Gastroesophageal sphincter (tissue), 4 donors: ENCODE measurements around the gene SPOP. TPM values are rescaled to one million over a fixed set of nuclear protein-coding genes. Genes with fewer than 3 reads are reported as not detected.
A peak's percentile ranks its signal among the peaks of the same experiment; 100 is the strongest.

ENCODE experiments used
- ATAC-seq: fragments of 150-250 bp; one replicate; pipeline ENCODE4 v1.9.1; 2016; ENCODE audit warnings: mild to moderate bottlenecking, moderate library complexity
- H3K27ac ChIP-seq, 4 donors: fragments of 200-600 bp; sonication (generic) in 3 of 4; 1 replicate in 3 of 4; 2 replicates in 1 of 4; pipeline ENCODE4 v1.5.1; 2016 to 2019
- H3K27me3 ChIP-seq: fragments of 200-600 bp; sonication (generic); one replicate; pipeline ENCODE4 v1.5.1; 2019
- H3K36me3 ChIP-seq, 2 donors: fragments of 200-600 bp; sonication (generic); one replicate each; pipeline ENCODE4 v1.5.1; 2019; ENCODE audit warnings: control low read depth in 1 of 2
- H3K4me1 ChIP-seq, 3 donors: fragments of 200-600 bp; sonication (generic); 1 replicate in 2 of 3; 2 replicates in 1 of 3; pipeline ENCODE4 v1.5.1; 2016 to 2019; ENCODE audit warnings: control low read depth in 2 of 3
- H3K4me3 ChIP-seq, 2 donors: fragments of 200-600 bp; sonication (generic); one replicate each; pipeline ENCODE4 v1.5.1; 2019; ENCODE audit warnings: mild to moderate bottlenecking in 1 of 2, moderate library complexity in 1 of 2
- H3K9me3 ChIP-seq, 3 donors: fragments of 200-600 bp; sonication (generic); one replicate each; pipeline ENCODE4 v1.5.1; 2017 to 2019; ENCODE audit warnings: control low read depth in 2 of 3
- CTCF ChIP-seq, 4 experiments: fragments of 200-600 bp in 2 of 4; fragments of 450-650 bp in 2 of 4; sonication (generic) in 1 of 4; IDR thresholded peaks; one replicate each; pipeline ENCODE4 v1.5.1; 2017 to 2019; ENCODE audit warnings: antibody characterized with exemption in 4 of 4, mild to moderate bottlenecking in 2 of 4, moderate library complexity in 2 of 4
- EP300 ChIP-seq: sonication (generic); formaldehyde crosslinking; IDR thresholded peaks from one replicate; pipeline ENCODE4 v1.6.1; 2017; ENCODE audit warnings: antibody characterized with exemption, mild to moderate bottlenecking
- POLR2A ChIP-seq, 2 donors: fragments of 450-650 bp; IDR thresholded peaks; one replicate each; pipeline ENCODE4 v1.6.1; 2017; ENCODE audit warnings: antibody characterized with exemption in 2 of 2, mild to moderate bottlenecking in 2 of 2, moderate library complexity in 1 of 2
- POLR2AphosphoS5 ChIP-seq: sonication (generic); formaldehyde crosslinking; IDR thresholded peaks from one replicate; pipeline ENCODE4 v1.6.1; 2017; ENCODE audit warnings: antibody characterized with exemption
- whole genome bisulfite sequencing, 2 donors: methylation state at CpG; one replicate each; pipeline ENCODE4 v1.1.5; 2018; ENCODE audit warnings: low coverage in 1 of 2; 5-methylcytosine and 5-hydroxymethylcytosine counted together
- total RNA-seq, 4 donors: library from RNA; depleted of rRNA; stranded (reverse); fragments of >200 nt; gene quantifications; one replicate each; pipeline ENCODE4 v1.1.0, GENCODE V29; 2016

Gene SPOP
- total RNA-seq, 4 donors from 2014 or later, result 159 to 268 (median 176) TPM

DNA sequence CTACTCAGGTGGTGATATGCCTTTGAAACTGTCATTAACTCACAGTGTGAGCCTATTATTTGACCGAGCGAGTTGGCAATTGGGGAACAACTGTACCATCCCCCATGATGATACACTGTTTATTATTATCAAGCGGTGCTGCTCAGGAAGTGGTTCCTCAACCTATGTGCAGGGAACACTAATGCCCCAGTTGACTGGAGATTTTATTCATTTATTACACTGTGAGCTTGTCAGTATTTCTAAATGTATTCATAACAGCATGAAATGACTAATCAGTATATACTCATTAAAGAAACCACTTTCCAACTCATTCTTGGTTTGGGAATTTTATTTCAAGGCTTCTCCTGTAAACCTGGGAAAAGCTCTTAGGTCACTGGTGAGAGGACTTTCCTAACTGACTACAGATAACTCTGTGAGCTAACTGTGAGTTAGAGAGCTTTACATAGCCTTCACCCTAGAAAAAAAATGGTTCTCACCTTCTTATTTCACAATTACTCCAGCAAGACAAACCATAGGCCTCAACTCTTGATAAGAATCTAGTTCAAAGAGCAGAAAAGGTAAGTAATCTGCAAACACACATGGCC is 59.8 kb downstream of the SPOP start:
- peaks cover 0 to 71% of the 10 kb centered on the region in 2 donors for H3K36me3 ChIP-seq
- TF ChIP-seq POLR2A (IDR thresholded peaks at IDR 0.05) (no peak), EP300 (no peak), CTCF (IDR thresholded peaks at IDR 0.05) (no peak), POLR2AphosphoS5 (no peak)
- ATAC-seq, result no peak
- no peaks in the 10 kb centered on the region for H3K9me3 ChIP-seq
- H3K27ac ChIP-seq, result peak overlapping the region; percentile 32 to 73 (median 68)
- no peak overlapping the region for H3K4me3 ChIP-seq
- peaks cover 10 to 85% (median 22%) of the 10 kb centered on the region in 3 donors for H3K4me1 ChIP-seq
- no peaks in the 10 kb centered on the region for H3K27me3 ChIP-seq
- WGBS, 2 donors, result 49 to 73% methylated on average over 3 of the region's 3 CpGs

- peaks cover 0 to 58% of the 10 kb centered on the region in 2 donors for H3K36me3 ChIP-seq
- H3K27ac ChIP-seq, result peak overlapping the region; percentile 39 to 73 (median 68)
- WGBS, 2 donors, result 26 to 37% methylated on average over 10 of the region's 10 CpGs
- no peak overlapping the region for H3K4me3 ChIP-seq
- no peaks in the 10 kb centered on the region for H3K9me3 ChIP-seq
- H3K27me3 ChIP-seq, result no peaks in the 10 kb centered on the region
- H3K4me1 ChIP-seq, result peaks cover 11 to 85% (median 22%) of the 10 kb centered on the region in 3 donors
- peak; percentile 68 for ATAC-seq
- TF ChIP-seq POLR2A (IDR thresholded peaks at IDR 0.05), result no peak
- peak; percentile 21 for TF ChIP-seq POLR2AphosphoS5
Observed at GRCh38 chr17:49616601-49617131, 61.2 kb downstream of the SPOP start.

DNA sequence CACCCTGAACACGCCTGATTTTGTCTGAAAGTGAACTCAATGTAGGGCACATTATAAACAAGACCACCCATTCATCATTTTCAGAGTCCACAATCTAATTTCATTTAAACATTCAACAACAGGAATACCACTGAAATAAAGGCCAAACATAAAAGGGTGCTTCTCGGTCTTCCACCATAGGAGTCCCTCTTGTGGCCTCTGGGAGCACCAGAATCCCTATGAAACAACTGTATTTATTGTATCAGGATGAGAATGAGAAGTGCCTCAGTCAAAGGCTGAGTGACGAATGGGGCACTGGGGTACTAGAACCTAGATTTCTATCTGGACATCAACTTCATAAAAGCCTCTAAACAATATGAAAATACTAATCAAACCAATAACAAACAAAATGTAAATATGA is 61.8 kb downstream of the SPOP start:
- no peak overlapping the region for H3K4me3 ChIP-seq
- WGBS, 2 donors, result 31 to 36% methylated on average over 3 of the region's 3 CpGs
- peak; percentile 32 for ATAC-seq
- H3K9me3 ChIP-seq, result no peaks in the 10 kb centered on the region
- peaks cover 0 to 53% of the 10 kb centered on the region in 2 donors for H3K36me3 ChIP-seq
- H3K4me1 ChIP-seq, result peaks cover 17 to 85% (median 22%) of the 10 kb centered on the region in 3 donors
- peak; percentile 37 to 55 (median 44) for TF ChIP-seq CTCF (IDR thresholded peaks at IDR 0.05)
- TF ChIP-seq POLR2AphosphoS5, result no peak
- TF ChIP-seq POLR2A (IDR thresholded peaks at IDR 0.05), result no peak
- no peak for TF ChIP-seq EP300
- H3K27ac ChIP-seq, result peak overlapping the region; percentile 39 to 73 (median 68)
- H3K27me3 ChIP-seq, result no peaks in the 10 kb centered on the region

GRCh38 chr17:49613182-49613800 is 64.6 kb downstream of the SPOP start:
- H3K9me3 ChIP-seq, result no peaks in the 10 kb centered on the region
- TF ChIP-seq POLR2AphosphoS5 (no peak), CTCF (IDR thresholded peaks at IDR 0.05) (no peak), POLR2A (IDR thresholded peaks at IDR 0.05) (no peak), EP300 (no peak)
- 57 to 64% methylated on average over 1 of the region's 1 CpG for WGBS, 2 donors
- peak overlapping the region in 3 of 4 donors; percentile 7 to 61 (median 24) for H3K27ac ChIP-seq
- no peak for ATAC-seq
- peaks cover 21 to 85% (median 22%) of the 10 kb centered on the region in 3 donors for H3K4me1 ChIP-seq
- H3K27me3 ChIP-seq, result no peaks in the 10 kb centered on the region
- no peak overlapping the region for H3K4me3 ChIP-seq
- peaks cover 7 to 53% of the 10 kb centered on the region in 2 donors for H3K36me3 ChIP-seq

GRCh38 chr17:49612726-49613125 is 65.2 kb downstream of the SPOP start:
- peak overlapping the region in 2 of 4 donors; percentile 5 to 61 for H3K27ac ChIP-seq
- 36 to 56% methylated on average over 1 of the region's 1 CpG for WGBS, 2 donors
- peaks cover 21 to 79% (median 21%) of the 10 kb centered on the region in 3 donors for H3K4me1 ChIP-seq
- no peaks in the 10 kb centered on the region for H3K27me3 ChIP-seq
- H3K36me3 ChIP-seq, result peaks cover 7 to 53% of the 10 kb centered on the region in 2 donors
- no peak overlapping the region for H3K4me3 ChIP-seq
- ATAC-seq, result no peak
- no peaks in the 10 kb centered on the region for H3K9me3 ChIP-seq
- no peak for TF ChIP-seq CTCF (IDR thresholded peaks at IDR 0.05)
- TF ChIP-seq EP300, result no peak
- TF ChIP-seq POLR2A (IDR thresholded peaks at IDR 0.05), result no peak
- TF ChIP-seq POLR2AphosphoS5, result no peak
